GM18520 (cell line): Measurements from ENCODE around the gene GUCY2D.

Experiments
- ATAC-seq: cut with Tn5 transposase; IDR thresholded peaks from one replicate; pipeline ENCODE4 v1.9.1; 2021; ENCODE audit not compliant: unreplicated experiment

GUCY2D gene

DNA sequence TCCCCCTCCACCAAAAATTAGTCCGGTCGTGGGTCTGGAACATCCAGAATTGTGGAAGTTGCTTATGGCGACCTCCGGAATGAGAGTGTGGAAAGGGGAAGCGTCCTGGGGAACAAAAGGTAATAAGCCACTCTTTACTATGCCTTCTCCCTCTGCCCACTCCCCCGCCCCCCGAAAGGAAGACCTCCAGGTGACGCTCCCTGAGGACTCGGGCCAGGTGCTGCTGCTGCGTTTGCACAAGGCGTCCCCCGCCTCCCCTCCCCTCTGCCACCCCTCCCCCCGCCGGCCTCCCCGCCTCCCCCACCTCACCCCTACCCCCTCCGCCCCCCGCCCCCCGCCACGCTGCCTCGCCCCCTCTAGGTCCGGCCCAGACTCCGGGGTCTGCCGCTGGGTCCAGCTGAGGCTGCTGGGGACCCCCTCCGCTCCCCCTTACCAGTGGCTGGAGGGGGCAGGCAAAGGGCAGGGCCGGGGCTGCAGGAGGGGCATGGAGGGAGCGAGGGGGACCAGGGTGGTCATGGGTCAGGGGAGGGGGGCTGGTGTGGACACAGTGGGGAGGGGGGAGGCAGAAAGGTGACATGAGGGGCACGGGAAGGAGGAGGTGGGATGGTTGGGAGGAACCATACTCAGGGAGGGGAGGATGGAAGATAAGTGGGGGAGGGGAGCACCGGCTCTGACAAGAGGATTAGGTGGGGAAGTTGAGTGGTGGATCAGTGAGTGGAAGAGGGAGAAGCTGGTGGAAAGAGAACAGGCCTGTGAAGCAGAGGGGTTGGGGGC, 61.5 kb downstream of the GUCY2D start:
- no peak for ATAC-seq

DNA sequence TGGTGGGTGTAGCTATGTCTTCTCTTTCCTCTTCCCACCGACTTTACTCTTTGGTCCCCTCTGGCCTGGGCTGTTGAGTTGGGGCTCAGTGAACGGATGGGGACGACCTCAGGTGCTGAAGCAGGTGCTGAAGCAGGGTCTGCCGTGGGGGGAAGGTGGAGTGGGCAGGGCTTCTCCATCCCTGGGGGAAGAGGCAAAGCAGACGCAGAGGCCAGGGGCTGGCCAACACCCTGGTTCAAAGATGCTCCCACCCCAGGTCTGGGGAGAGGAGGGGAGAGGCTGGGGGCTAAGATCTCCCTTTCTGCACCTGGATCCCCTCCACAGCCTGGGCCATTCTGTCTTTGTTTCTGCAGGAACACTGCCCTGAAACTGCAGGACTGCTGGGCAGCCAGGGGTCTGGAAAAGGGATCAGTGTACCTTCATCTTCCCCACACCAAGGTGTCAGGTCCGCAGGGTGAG, 62.2 kb downstream of the GUCY2D start:
- ATAC-seq, result no peak

DNA sequence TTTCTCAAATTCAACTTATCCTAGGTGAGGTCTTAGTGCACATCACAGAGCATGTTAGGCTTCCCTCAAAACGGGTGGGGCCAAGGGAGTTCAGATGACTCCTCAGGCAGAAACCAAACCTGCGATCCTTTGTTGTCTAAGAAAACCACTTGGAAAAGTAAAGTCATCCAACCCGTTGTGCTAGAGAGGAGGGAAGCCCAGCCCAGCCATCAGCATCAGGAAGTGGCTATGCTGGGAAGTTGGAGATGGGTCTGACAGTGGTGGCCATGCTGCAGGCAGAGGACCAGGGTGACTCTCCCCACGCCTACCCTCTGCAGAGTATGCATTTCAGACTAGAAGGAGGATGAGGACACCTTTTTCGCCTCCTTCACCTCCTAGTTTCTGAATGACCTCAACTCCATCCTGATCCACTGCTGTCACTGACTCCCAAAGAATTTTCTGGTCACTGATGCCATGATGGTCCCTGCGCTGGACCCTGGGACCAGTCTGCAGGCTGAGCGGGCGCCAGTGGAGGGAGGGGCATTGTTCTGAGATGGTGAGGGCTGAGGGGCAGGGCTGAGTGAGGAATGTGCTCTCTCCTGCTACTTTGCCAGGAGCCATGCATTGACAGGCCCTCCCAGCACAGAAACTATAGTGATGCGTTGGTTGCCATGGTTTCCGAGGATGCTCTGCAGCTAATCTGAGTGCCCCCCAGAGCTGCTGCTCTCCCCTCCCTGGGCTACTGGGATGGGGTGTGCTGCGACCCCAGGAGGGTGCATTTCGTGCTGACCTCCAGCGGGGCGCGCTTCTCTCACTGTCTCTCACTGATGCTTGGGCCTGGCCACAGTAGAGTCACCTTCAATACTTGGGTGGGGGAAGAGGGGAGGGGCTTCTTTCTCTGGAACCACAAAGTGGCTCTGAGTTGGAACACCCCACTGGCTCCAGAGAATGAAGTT, 64.7 kb downstream of the GUCY2D start:
- ATAC-seq, result no peak

DNA sequence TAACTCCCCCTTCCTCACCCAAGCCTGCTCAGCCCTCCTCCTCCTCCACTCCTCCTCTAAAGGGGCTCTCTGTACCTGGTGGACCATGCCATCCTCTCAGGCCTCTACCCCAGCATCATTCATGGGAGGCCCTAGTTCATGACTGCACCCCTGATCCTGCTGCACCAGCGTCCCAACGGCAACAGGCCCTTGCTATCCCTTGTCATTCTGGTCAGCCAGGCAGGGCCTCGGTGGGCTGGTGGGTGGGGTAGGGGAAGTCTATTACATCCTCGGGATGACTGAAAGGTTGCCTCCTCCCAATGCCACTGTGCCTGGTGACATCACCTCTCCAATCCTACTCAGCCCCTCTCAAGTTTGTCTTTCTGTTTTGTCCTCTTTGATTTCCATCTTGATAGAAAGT, 65.4 kb downstream of the GUCY2D start:
- no peak for ATAC-seq

DNA sequence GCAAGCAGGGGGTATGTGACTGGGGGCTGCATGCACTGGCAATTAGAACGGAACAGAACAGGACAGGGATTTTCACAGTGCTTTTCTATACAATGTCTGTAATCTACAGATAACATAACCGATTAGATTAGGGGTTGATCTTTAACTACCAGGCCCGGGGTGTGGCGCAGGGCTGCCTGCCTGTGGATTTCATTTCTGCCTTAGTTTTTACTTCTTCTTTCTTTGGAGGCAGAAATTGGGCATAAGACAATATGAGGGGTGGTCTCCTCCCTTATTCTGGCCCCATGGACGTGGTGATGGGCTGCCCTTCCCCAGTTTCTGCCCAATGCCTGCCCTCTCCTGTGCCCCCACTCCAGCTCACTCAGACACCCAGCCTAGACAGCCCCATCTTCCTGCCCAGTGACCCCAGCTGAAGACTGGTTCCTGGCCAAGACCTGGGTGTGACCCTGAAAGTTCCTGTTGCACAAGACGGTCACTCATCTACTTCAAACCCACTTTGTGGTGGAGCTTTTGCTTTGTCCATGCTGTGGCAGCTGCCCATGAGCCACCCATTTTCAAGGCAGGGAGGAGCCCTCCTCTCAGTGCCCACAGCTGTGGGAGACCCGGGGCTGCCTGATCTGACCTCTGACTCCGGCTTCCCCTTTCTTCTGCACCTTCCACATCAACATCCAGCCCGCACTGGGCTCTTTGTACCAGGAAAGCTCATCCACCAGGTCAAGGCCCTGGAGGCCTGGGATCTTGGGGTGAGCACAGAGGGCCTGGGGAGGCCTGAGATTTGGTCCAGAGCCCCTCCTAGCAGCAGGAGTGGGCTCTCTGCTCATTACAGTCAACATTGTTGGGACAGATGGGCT, 66.5 kb downstream of the GUCY2D start:
- ATAC-seq, result no peak

DNA sequence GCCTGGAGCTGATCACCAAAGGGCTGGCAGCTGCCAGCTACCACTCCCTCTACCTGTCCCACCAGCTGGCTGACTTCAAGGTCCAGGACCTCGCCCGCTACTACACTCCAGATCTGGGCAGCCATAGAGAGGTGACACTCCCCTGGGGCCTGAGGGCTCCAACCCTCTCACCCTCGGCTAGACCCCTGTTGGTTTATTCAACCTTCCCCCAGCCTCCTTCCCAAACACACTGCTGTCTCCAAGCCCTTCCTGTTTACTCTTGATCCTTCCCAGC, 67.1 kb downstream of the GUCY2D start:
- no peak for ATAC-seq
